ENCODE measurements around the gene ADAMTS12. TPM values are rescaled to one million over a fixed set of nuclear protein-coding genes. Genes with fewer than 3 reads are reported as not detected.

The ADAMTS12 gene
- total and polyA plus RNA-seq, 2 experiments from 2014 or later, result 9.1 to 17.1 TPM

DNA sequence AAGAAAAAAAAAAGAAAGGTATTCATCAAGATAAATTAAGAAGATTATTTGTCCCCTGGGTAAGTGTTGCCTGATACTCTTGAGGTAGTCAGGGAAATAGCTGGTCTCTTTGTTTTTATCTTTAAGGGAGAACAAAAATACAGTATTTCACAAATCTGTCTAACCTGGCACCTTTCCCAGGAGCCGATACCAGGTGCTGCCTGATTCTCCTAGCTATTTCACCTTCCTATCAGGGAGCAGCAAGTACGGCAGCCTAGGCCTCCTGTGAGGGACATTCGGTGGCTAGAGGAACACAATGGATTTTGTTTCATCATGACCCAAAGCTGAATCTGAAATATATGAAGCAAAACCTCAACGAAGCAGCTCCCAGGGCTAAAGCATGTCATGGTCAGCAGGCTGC is 365.0 kb downstream of the ADAMTS12 start:
- Histone ChIP-seq H3K4me2 (no peak overlapping the region), H3F3A (replicated peaks; ENCODE audit: low read depth) (no peaks in the 10 kb centered on the region), H2AFZ (no peak overlapping the region), H3K27ac (ENCODE audit: low read depth) (no peak overlapping the region), H3K27me3 (ENCODE audit: insufficient read depth) (no peaks in the 10 kb centered on the region), H3K9me2 (ENCODE audit: insufficient read depth) (0 out of 2 replicates have a peak, but pooled peaks cover 4% of the 10 kb centered on the region), H3K4me3 (no peak overlapping the region), H3K36me3 (ENCODE audit: insufficient read depth) (no peaks in the 10 kb centered on the region), H4K20me1 (replicated peaks; ENCODE audit: insufficient read depth) (no peaks in the 10 kb centered on the region), H3K79me2 (replicated peaks; ENCODE audit: insufficient read depth) (no peaks in the 10 kb centered on the region), H3K4me1 (ENCODE audit: insufficient read depth) (no peaks in the 10 kb centered on the region)
- no peaks in the 10 kb centered on the region for H3K36me3 Mint-ChIP-seq (ENCODE audit: low read depth)
- no peak overlapping the region for H3K4me3 Mint-ChIP-seq
- H3K9me3 Mint-ChIP-seq, result no peaks in the 10 kb centered on the region
- no peaks in the 10 kb centered on the region for H3K27me3 Mint-ChIP-seq (ENCODE audit: insufficient read depth, low read depth, poor library complexity)
- H3K4me1 Mint-ChIP-seq, result peaks cover 2% of the 10 kb centered on the region; the same call in 2 of the 3 replicates
- ATAC-seq (no peak), DNase-seq (ENCODE audit: low spot score) (no peak)
- no peak for TF ChIP-seq EZH2 (IDR thresholded peaks at IDR 0.05; ENCODE audit: low read depth, unreplicated experiment)
- no peak overlapping the region for H3K27ac Mint-ChIP-seq

DNA sequence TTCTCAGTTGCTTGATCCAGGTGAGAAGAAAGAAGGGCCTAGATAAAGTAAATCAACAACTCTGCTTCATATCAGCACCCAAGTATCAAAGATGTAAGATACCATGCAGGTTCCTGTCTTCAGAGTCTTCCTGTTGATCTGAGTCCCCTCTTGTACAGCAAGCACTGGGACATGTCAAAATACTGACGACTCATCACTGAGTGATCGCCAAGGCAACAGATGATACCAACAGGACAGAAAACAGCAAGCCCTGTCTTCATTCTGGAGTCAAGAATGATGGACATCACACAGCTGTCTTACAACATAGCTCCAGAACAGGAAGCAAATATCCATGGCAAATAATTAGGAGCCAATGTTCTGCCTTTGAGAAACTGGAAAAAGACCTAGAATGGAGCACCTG is 367.3 kb downstream of the ADAMTS12 start:
- Histone ChIP-seq H3K27me3 (ENCODE audit: insufficient read depth) (no peaks in the 10 kb centered on the region), H2AFZ (no peak overlapping the region), H3K4me1 (ENCODE audit: insufficient read depth) (no peaks in the 10 kb centered on the region), H4K20me1 (replicated peaks; ENCODE audit: insufficient read depth) (no peaks in the 10 kb centered on the region), H3K9me2 (ENCODE audit: insufficient read depth) (no peaks in the 10 kb centered on the region), H3K27ac (ENCODE audit: low read depth) (no peak overlapping the region), H3K36me3 (ENCODE audit: insufficient read depth) (no peaks in the 10 kb centered on the region), H3F3A (replicated peaks; ENCODE audit: low read depth) (no peaks in the 10 kb centered on the region), H3K4me3 (no peak overlapping the region), H3K79me2 (replicated peaks; ENCODE audit: insufficient read depth) (no peaks in the 10 kb centered on the region), H3K4me2 (no peak overlapping the region)
- Mint-ChIP-seq H3K36me3 (ENCODE audit: low read depth) (no peaks in the 10 kb centered on the region), H3K9me3 (peaks cover 4% of the 10 kb centered on the region; the same call in 2 of the 3 replicates), H3K27me3 (ENCODE audit: insufficient read depth, low read depth, poor library complexity) (no peaks in the 10 kb centered on the region), H3K4me3 (no peak overlapping the region), H3K27ac (no peak overlapping the region), H3K4me1 (no peaks in the 10 kb centered on the region)
- ATAC-seq (no peak), DNase-seq (ENCODE audit: low spot score) (no peak)
- TF ChIP-seq, protein P1, sequence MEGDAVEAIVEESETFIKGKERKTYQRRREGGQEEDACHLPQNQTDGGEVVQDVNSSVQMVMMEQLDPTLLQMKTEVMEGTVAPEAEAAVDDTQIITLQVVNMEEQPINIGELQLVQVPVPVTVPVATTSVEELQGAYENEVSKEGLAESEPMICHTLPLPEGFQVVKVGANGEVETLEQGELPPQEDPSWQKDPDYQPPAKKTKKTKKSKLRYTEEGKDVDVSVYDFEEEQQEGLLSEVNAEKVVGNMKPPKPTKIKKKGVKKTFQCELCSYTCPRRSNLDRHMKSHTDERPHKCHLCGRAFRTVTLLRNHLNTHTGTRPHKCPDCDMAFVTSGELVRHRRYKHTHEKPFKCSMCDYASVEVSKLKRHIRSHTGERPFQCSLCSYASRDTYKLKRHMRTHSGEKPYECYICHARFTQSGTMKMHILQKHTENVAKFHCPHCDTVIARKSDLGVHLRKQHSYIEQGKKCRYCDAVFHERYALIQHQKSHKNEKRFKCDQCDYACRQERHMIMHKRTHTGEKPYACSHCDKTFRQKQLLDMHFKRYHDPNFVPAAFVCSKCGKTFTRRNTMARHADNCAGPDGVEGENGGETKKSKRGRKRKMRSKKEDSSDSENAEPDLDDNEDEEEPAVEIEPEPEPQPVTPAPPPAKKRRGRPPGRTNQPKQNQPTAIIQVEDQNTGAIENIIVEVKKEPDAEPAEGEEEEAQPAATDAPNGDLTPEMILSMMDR (conservative IDR thresholded peaks at IDR 0.05; ENCODE audit: low read depth in 2 of 2), result no peak
- no peak for TF ChIP-seq POLR2AphosphoS5 (IDR thresholded peaks at IDR 0.05; ENCODE audit: low read depth)
- no peak for TF ChIP-seq JUNB (IDR thresholded peaks at IDR 0.05; ENCODE audit: unreplicated experiment)
- TF ChIP-seq EZH2phosphoT487 (IDR thresholded peaks at IDR 0.05; ENCODE audit: unreplicated experiment), result no peak
- TF ChIP-seq, protein P2, sequence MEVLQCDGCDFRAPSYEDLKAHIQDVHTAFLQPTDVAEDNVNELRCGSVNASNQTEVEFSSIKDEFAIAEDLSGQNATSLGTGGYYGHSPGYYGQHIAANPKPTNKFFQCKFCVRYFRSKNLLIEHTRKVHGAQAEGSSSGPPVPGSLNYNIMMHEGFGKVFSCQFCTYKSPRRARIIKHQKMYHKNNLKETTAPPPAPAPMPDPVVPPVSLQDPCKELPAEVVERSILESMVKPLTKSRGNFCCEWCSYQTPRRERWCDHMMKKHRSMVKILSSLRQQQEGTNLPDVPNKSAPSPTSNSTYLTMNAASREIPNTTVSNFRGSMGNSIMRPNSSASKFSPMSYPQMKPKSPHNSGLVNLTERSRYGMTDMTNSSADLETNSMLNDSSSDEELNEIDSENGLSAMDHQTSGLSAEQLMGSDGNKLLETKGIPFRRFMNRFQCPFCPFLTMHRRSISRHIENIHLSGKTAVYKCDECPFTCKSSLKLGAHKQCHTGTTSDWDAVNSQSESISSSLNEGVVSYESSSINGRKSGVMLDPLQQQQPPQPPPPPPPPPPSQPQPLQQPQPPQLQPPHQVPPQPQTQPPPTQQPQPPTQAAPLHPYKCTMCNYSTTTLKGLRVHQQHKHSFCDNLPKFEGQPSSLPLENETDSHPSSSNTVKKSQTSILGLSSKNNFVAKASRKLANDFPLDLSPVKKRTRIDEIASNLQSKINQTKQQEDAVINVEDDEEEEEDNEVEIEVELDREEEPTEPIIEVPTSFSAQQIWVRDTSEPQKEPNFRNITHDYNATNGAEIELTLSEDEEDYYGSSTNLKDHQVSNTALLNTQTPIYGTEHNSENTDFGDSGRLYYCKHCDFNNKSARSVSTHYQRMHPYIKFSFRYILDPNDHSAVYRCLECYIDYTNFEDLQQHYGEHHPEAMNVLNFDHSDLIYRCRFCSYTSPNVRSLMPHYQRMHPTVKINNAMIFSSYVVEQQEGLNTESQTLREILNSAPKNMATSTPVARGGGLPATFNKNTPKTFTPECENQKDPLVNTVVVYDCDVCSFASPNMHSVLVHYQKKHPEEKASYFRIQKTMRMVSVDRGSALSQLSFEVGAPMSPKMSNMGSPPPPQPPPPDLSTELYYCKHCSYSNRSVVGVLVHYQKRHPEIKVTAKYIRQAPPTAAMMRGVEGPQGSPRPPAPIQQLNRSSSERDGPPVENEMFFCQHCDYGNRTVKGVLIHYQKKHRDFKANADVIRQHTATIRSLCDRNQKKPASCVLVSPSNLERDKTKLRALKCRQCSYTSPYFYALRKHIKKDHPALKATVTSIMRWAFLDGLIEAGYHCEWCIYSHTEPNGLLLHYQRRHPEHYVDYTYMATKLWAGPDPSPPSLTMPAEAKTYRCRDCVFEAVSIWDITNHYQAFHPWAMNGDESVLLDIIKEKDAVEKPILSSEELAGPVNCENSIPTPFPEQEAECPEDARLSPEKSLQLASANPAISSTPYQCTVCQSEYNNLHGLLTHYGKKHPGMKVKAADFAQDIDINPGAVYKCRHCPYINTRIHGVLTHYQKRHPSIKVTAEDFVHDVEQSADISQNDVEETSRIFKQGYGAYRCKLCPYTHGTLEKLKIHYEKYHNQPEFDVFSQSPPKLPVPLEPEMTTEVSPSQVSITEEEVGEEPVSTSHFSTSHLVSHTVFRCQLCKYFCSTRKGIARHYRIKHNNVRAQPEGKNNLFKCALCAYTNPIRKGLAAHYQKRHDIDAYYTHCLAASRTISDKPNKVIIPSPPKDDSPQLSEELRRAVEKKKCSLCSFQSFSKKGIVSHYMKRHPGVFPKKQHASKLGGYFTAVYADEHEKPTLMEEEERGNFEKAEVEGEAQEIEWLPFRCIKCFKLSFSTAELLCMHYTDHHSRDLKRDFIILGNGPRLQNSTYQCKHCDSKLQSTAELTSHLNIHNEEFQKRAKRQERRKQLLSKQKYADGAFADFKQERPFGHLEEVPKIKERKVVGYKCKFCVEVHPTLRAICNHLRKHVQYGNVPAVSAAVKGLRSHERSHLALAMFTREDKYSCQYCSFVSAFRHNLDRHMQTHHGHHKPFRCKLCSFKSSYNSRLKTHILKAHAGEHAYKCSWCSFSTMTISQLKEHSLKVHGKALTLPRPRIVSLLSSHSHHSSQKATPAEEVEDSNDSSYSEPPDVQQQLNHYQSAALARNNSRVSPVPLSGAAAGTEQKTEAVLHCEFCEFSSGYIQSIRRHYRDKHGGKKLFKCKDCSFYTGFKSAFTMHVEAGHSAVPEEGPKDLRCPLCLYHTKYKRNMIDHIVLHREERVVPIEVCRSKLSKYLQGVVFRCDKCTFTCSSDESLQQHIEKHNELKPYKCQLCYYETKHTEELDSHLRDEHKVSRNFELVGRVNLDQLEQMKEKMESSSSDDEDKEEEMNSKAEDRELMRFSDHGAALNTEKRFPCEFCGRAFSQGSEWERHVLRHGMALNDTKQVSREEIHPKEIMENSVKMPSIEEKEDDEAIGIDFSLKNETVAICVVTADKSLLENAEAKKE (CRISPR knock-in tag; IDR thresholded peaks at IDR 0.05), result no peak
- TF ChIP-seq ZNF331 (CRISPR knock-in tag; IDR thresholded peaks at IDR 0.05; ENCODE audit: low read depth), result no peak
- no peak for TF ChIP-seq ZNF114 (CRISPR knock-in tag; IDR thresholded peaks at IDR 0.05)

All from GM23338 (cell line).